ENCODE measurements around the gene NFX1.

The NFX1 gene

GRCh38 chr9:33290247-33291030 lies at the start of gene NFX1:
Gene NFX1, plus strand, starts transcription at chr9:33290516. Its CDS starts 57 bp downstream, at chr9:33290573.
- peak; percentile 100 for DNase-seq (ENCODE audit: low read depth, low spot score)

DNA sequence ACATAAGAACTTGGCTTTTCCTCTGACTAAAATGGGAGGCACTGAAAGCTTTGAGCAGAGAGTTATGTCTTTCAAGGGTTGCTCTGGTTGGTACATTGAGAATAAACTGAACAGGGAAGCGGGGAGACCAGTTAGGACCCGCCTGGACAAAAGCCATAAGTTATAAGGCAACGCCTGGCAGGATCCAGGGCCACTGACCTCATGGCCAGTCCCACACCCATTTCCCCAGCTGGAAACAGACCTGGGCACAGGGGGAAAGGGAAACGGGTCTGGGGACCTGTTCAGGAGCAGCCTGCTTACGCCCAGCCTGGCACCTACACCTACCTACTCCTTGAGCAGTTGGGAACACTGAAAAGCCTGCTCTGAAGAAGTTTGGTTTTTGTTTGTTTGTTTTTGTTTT lies 49.0 kb upstream of the NFX1 start:
- DNase-seq (ENCODE audit: low read depth, low spot score) = no peak

DNA sequence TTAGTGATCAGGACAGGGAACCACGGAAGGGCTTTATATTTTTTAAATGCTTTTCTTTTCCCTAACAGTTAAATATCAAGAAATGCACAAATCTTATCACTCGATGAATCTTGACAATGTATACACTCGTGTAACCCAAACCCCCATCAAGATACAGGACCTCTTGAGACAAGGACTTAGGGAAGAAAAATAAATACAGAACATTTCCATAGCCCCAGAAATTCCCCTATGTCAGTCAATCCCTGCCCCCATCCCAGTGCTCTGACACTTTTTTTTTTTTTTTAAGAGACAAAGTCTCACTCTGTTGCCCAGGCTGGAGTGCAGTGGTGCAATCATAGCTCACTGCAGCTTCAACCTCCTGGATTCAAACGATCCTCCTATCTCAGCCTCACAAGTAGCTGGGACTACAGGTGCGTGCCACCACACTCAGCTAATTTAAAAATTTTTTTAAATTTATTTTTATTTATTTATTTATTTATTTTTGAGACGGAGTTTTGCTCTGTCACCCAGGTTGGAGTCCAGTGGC lies 47.6 kb upstream of the NFX1 start:
- DNase-seq (ENCODE audit: low read depth, low spot score) = no peak

GRCh38 chr9:33244137-33244784 lies 46.1 kb upstream of the NFX1 start:
- DNase-seq (ENCODE audit: low read depth, low spot score) = no peak

GRCh38 chr9:33245341-33245740 lies 45.0 kb upstream of the NFX1 start:
- DNase-seq (ENCODE audit: low read depth, low spot score) = no peak

- no peak for DNase-seq (ENCODE audit: low read depth, low spot score)
Measured at GRCh38 chr9:33246269-33246860, 44.0 kb upstream of the NFX1 start.

DNA sequence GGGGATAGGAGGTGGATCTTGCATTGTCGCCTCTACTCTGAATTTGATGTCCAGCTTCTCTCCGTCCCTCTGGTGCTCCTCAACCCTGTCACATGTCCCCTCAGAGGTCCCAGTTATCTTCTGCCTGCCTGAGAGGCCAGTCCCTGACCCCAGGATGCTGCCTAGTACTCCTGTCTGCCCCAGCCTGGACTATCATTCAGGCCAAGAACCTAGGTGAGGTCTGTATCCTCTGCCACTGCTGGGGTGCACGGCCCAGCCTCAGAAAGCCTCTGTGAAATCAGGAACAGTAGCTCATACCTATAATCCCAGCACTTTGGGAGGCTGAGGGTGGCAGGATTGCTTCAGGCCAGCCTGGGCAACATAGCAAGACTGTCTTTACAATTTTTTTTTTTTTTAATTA lies 41.7 kb upstream of the NFX1 start:
- DNase-seq (ENCODE audit: low read depth, low spot score) = no peak

DNA sequence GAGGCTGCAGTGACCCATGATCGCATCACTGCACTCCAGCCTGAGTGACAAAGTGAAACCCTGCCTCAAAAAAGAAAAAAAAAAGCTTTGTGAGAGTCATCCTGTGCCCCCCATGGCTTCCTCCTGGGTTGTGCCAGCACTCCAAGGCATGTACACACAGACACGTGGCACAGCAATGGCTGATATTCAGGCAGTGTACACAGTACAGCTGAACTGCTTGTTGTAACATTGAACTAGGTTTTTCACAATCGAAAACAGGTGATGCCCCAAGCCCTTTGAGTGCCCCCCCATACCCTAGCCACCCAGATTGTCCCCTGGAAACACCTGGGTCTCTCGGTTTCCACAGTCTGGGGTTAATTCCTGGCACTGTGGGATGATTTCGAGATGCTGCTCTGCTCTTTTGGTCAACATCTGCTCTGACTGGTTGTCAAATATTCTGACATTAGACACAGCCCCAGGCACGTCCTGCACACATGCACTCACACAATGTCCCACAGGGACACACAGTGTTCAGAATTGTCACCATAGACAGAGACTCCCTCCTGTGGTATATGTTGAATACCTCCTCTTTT lies 41.1 kb upstream of the NFX1 start:
- DNase-seq (ENCODE audit: low read depth, low spot score) = no peak

DNA sequence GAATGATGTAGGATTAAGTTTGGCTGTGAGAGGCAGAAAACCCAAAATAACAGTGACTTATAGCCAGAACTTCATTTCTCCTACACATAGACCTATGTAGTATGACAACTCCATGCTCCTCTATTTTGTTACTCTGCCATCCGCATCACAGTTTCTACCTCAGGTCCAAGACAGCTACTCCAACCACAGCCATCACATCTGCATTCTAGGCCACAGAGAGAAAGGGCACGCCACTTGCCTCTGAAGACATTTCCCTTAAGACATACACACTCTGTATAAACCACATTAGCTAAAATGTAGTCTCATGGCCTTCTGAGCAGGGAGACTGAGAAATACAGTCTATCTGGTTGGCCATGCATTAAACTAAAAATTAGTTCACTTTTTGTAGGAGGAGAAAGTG lies 40.3 kb upstream of the NFX1 start:
- DNase-seq (ENCODE audit: low read depth, low spot score) = no peak

GRCh38 chr9:33250458-33250995 lies 39.8 kb upstream of the NFX1 start:
- DNase-seq (ENCODE audit: low read depth, low spot score) = no peak

DNA sequence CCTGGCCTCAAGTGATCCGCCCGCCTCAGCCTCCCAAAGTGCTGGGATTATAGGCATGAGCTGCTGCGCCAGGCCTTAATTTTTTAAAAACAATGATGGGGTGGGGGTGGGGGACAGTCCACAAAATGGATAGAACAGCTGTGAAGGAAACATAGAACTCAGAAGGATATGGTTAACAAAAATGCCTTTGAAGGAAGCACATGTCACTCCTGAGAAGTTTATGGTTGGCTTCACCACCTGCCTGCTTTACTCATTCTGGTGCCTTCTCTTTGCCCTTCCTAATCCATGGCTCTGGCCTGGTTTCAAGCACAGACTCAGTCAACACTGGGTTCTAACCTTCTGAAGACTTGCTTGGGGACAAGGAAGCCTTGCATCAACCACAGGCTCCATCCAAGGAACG lies 36.1 kb upstream of the NFX1 start:
- DNase-seq (ENCODE audit: low read depth, low spot score) = no peak

- DNase-seq (ENCODE audit: low read depth, low spot score) = no peak
Measured at GRCh38 chr9:33255014-33255413, 35.3 kb upstream of the NFX1 start.

- DNase-seq (ENCODE audit: low read depth, low spot score) = no peak
Measured at GRCh38 chr9:33255471-33255870, 34.8 kb upstream of the NFX1 start.

- DNase-seq (ENCODE audit: low read depth, low spot score) = no peak
Measured at GRCh38 chr9:33256236-33256635, 34.1 kb upstream of the NFX1 start.

DNA sequence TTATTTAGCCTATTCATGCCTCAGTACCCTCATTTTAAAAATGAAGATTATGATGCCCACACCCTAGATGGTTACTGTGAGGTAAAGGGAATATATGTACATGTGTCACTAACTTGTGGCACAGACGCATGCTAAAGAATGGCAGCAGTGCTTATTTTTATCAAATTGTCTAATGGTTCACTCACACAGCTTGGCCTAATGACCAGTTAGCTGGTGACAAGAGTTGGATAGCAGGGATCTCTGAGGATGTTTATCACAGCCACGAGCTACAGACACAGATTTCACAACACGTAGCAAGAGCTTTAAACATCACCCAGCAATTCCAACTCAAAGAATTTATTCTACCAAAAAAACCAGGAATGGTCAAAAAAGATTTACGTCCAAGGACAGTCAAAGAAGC lies 33.0 kb upstream of the NFX1 start:
- no peak for DNase-seq (ENCODE audit: low read depth, low spot score)

DNA sequence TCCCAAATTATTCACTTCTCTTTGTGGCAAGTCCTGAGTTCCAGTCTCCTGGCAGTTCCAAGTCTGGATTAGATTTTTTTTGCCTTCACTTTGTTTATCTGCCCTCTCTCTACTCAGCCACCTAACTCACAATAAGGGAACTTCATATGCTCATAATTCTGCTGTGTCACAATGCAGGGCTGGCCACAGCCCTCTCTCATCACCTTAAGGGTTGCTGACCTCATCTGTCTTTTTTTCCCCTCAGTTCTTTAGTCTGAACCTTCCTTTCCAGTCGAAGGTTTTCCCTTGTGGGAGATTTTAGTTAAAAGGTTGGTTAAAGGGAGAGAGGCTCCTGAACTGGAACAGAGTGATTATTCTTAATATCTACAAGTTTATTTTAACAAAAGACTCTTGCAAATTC lies 29.9 kb upstream of the NFX1 start:
- DNase-seq (ENCODE audit: low read depth, low spot score) = no peak

- peak; percentile 50 for DNase-seq (ENCODE audit: low read depth, low spot score)
Measured at GRCh38 chr9:33263131-33264002, 26.9 kb upstream of the NFX1 start.

DNA sequence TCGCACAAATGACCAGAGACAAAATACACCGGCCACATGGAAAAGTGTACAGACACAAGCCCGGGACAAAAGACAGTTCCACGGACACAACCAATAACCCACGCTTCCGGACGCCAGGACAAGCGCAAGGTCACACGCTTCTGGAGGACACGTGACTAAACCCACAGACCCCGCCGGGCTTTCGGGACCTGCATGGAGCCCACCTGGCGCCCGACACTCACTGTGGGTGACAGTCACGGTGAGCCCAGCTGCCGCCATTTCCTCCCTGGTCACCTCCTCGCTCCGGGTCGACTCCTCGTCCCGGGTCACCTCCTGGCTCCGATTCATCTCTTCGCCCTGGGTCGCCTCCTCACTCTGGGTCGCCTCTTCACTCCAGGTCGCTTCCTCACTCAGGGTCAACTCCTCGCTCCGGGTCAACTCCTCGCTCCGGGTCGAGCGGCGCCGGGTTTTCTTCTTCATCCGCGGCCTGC lies 26.3 kb upstream of the NFX1 start:
- no peak for DNase-seq (ENCODE audit: low read depth, low spot score)

DNA sequence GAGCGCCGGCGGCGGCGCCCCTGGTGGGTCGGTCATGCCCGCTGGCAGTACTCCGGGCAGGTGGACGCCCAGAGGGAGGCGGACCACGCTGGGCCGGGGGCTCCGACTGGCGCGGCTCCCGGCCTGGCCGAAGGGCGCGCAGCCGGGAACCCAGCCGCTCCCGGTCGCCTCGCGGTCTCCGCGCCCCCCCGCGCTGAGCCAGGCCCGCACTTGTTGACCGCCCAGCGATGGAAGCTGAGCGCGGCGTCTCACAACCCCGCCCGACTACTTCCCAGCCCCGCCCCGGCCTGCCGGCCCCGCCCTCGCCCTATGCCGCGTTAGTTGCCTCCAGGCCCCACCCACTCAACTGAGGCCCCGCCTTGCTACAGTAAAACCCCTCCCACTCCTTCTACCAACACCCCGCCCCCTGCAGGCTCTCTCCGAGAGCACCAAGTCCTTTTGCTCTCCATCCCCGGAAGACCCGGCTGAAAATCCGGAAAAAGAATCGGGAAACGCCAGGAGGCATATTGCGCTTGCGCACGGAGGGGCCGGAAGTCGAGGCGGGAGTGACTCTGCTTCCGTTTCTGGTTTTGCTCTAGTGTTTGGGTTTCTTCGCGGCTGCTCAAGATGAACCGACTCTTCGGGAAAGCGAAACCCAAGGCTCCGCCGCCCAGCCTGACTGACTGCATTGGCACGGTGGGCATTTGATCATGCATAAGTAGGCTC lies 25.7 kb upstream of the NFX1 start, which contains the start of the genes BAG1 and CHMP5:
Gene BAG1, minus strand, starts transcription at position 236 of the 705 bp plus-strand sequence.
Gene CHMP5, plus strand, starts transcription at position 577 of the 705 bp plus-strand sequence. Its CDS starts 30 bp downstream, at position 607.
- DNase-seq (ENCODE audit: low read depth, low spot score) = peak; percentile 100

Measured in astrocyte of the hippocampus (primary cell).